ENCODE measurements around the gene TAF11L2.
A peak's percentile ranks its signal among the peaks of the same experiment; 100 is the strongest.
"Not testable (repeated sequence)": the region's sequence is repeated elsewhere in the genome, so short reads cannot be mapped to it uniquely, and the experiment has no call there.

The TAF11L2 gene

GRCh38 chr5:17497931-17498330 lies at the start of gene TAF11L2:
Gene TAF11L2, plus strand, starts transcription at chr5:17498231.
- DNase-seq: not testable (repeated sequence)

GRCh38 chr5:17448877-17449276 lies 49.2 kb upstream of the TAF11L2 start:
- no peak for DNase-seq

- no peak for DNase-seq
These were observed 45.1 kb upstream of the TAF11L2 start for GRCh38 chr5:17452936-17453335.

- DNase-seq: no peak
These were observed 42.1 kb upstream of the TAF11L2 start for GRCh38 chr5:17455942-17456341.

GRCh38 chr5:17461793-17462192 lies 36.2 kb upstream of the TAF11L2 start:
- no peak for DNase-seq

GRCh38 chr5:17463653-17464052 lies 34.4 kb upstream of the TAF11L2 start:
- DNase-seq: no peak

GRCh38 chr5:17470064-17470463 lies 28.0 kb upstream of the TAF11L2 start:
- no peak for DNase-seq

GRCh38 chr5:17475064-17475463 lies 23.0 kb upstream of the TAF11L2 start:
- DNase-seq: not testable (repeated sequence)

- DNase-seq: no peak
These were observed 21.0 kb upstream of the TAF11L2 start for GRCh38 chr5:17477043-17477442.

- no peak for DNase-seq
These were observed 20.3 kb upstream of the TAF11L2 start for GRCh38 chr5:17477573-17478265.

GRCh38 chr5:17481378-17481777 lies 16.7 kb upstream of the TAF11L2 start:
- DNase-seq: no peak

- no peak for DNase-seq
These were observed 15.2 kb upstream of the TAF11L2 start for GRCh38 chr5:17482790-17483189.

- DNase-seq: not testable (repeated sequence)
These were observed 11.4 kb upstream of the TAF11L2 start for GRCh38 chr5:17486464-17487173.

- no peak for DNase-seq
These were observed 10.9 kb upstream of the TAF11L2 start for GRCh38 chr5:17487174-17487512.

- not testable (repeated sequence) for DNase-seq
These were observed 6.8 kb upstream of the TAF11L2 start for GRCh38 chr5:17491257-17491656.

- DNase-seq: no peak
These were observed 5.3 kb upstream of the TAF11L2 start for GRCh38 chr5:17492770-17493169.

GRCh38 chr5:17497446-17497845 lies 585 bp upstream of the TAF11L2 start:
- DNase-seq: no peak

GRCh38 chr5:17511775-17512325 lies 13.8 kb downstream of the TAF11L2 start:
- no peak for DNase-seq

GRCh38 chr5:17517526-17517925 lies 19.5 kb downstream of the TAF11L2 start:
- DNase-seq: not testable (repeated sequence)

- DNase-seq: not testable (repeated sequence)
These were observed 20.0 kb downstream of the TAF11L2 start, which contains the start of gene TAF11L3 for GRCh38 chr5:17518067-17518466. Gene TAF11L3, plus strand, starts transcription at chr5:17518367.

- DNase-seq: not testable (repeated sequence)
These were observed 21.5 kb downstream of the TAF11L2 start for GRCh38 chr5:17519508-17519907.

- DNase-seq: not testable (repeated sequence)
These were observed 23.5 kb downstream of the TAF11L2 start, which contains the start of gene TAF11L4 for GRCh38 chr5:17521501-17521900. Gene TAF11L4, plus strand, starts transcription at chr5:17521801.

- DNase-seq: not testable (repeated sequence)
These were observed 26.9 kb downstream of the TAF11L2 start, which contains the start of gene TAF11L5 for GRCh38 chr5:17524935-17525334. Gene TAF11L5, plus strand, starts transcription at chr5:17525235.

- peak in 1 of 2 donors; percentile 29 for DNase-seq
These were observed 28.5 kb downstream of the TAF11L2 start for GRCh38 chr5:17526504-17526903.

All from CD4-positive, alpha-beta T cell treated with Interleukin-4 for 1 hour (primary cell).